GM23248 (cell line): Measurements from ENCODE around the gene IFNLR1.

ENCODE experiments used
- EZH2 ChIP-seq: fragments of 200-600 bp; sonication (generic); IDR thresholded peaks from 2 replicates; pipeline ENCODE4 v1.6.1; 2018; ENCODE audit warnings: antibody characterized with exemption, mild to moderate bottlenecking; ENCODE audit not compliant: insufficient read depth, poor library complexity, severe bottlenecking
- EZH2phosphoT487 ChIP-seq: fragments of 200-600 bp; sonication (generic); IDR thresholded peaks from 2 replicates; pipeline ENCODE4 v1.6.1; 2018; ENCODE audit warnings: antibody characterized with exemption, moderate library complexity, mild to moderate bottlenecking, low read depth; ENCODE audit not compliant: insufficient read depth

- TF ChIP-seq EZH2 (no peak), EZH2phosphoT487 (no peak)
These were observed 66.1 kb downstream of the IFNLR1 start for GRCh38 chr1:24120965-24121364.
